HL-60/S4 treated with retinoic acid at 250 ng/mL for 4 days and 3 days (cell line): ENCODE measurements around the gene MGP.

Experiments used
- in situ Hi-C: fragments of 300-500 bp; cut with MboI; formaldehyde crosslinking; loops from 2 replicates; pipeline ENCODE4 v1.7.0; 2022; ENCODE audit warnings: low sequenced_read_pairs

Gene MGP

GRCh38 chr12:14903386-14904098 is 17.9 kb upstream of the MGP start:
- in situ Hi-C loops: no loop called here

- in situ Hi-C loops: no loop called here
Observed at GRCh38 chr12:14902465-14902864, 16.8 kb upstream of the MGP start.

- in situ Hi-C loops: no loop called here
Observed at GRCh38 chr12:14901228-14901562, 15.5 kb upstream of the MGP start.

- in situ Hi-C loops: no loop called here
Observed at GRCh38 chr12:14900521-14901227, 15.0 kb upstream of the MGP start.

- in situ Hi-C loops: no loop called here
Observed at GRCh38 chr12:14896521-14897169, 11.0 kb upstream of the MGP start.

- in situ Hi-C loops: no loop called here
Observed at GRCh38 chr12:14893506-14894250, 8.0 kb upstream of the MGP start.

- in situ Hi-C loops: no loop called here
Observed at GRCh38 chr12:14892726-14893505, 7.3 kb upstream of the MGP start.

- in situ Hi-C loops: no loop called here
Observed at GRCh38 chr12:14890701-14891100, 5.0 kb upstream of the MGP start.

- in situ Hi-C loops: no loop called here
Observed at GRCh38 chr12:14886271-14886670, 617 bp upstream of the MGP start.

- in situ Hi-C loops: no loop called here
Observed at GRCh38 chr12:14884458-14884878, 1.2 kb downstream of the MGP start.

- in situ Hi-C loops: no loop called here
Observed at GRCh38 chr12:14883686-14884085, 2.0 kb downstream of the MGP start.

- in situ Hi-C loops: no loop called here
Observed at GRCh38 chr12:14880890-14881453, 4.7 kb downstream of the MGP start.

GRCh38 chr12:14879222-14879933 is 6.3 kb downstream of the MGP start:
- in situ Hi-C loops: no loop called here

- in situ Hi-C loops: no loop called here
Observed at GRCh38 chr12:14878488-14878887, 7.2 kb downstream of the MGP start.

- in situ Hi-C loops: no loop called here
Observed at GRCh38 chr12:14876833-14877232, 8.8 kb downstream of the MGP start.

- in situ Hi-C loops: no loop called here
Observed at GRCh38 chr12:14874882-14875281, 10.8 kb downstream of the MGP start.

- in situ Hi-C loops: no loop called here
Observed at GRCh38 chr12:14873440-14874185, 12.0 kb downstream of the MGP start.

- in situ Hi-C loops: no loop called here
Observed at GRCh38 chr12:14871886-14872285, 13.8 kb downstream of the MGP start.

GRCh38 chr12:14871247-14871646 is 14.4 kb downstream of the MGP start:
- in situ Hi-C loops: no loop called here
